ENCODE data around the gene COG8.

The COG8 gene

DNA sequence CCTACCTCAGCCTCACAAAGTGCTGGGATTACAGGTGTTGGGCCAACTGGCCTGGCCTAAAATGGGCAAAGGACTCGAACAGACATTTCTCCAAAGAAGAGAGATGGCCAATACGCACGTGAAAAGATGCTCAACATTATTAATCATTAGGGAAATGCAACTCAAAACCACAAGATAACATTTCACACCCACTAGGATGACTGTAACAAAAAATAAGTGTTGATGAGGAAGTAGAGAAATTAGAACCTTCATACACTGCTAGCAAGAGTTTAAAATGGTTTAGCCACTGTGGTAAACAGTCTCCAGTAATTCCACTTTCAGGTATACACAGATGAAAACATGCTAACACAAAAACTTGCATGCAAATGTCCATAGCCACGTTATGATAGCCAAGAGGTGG, 6.6 kb upstream of the COG8 start:
- Mint-ChIP-seq H3K27me3 (ENCODE audit: low read depth) (no peaks in the 10 kb centered on the region), H3K27ac (no peak overlapping the region), H3K4me3 (no peak overlapping the region), H3K36me3 (ENCODE audit: low read depth) (peaks cover 16% of the 10 kb centered on the region), H3K4me1 (peaks cover 6% of the 10 kb centered on the region), H3K9me3 (no peaks in the 10 kb centered on the region)
- TF ChIP-seq, protein P1, sequence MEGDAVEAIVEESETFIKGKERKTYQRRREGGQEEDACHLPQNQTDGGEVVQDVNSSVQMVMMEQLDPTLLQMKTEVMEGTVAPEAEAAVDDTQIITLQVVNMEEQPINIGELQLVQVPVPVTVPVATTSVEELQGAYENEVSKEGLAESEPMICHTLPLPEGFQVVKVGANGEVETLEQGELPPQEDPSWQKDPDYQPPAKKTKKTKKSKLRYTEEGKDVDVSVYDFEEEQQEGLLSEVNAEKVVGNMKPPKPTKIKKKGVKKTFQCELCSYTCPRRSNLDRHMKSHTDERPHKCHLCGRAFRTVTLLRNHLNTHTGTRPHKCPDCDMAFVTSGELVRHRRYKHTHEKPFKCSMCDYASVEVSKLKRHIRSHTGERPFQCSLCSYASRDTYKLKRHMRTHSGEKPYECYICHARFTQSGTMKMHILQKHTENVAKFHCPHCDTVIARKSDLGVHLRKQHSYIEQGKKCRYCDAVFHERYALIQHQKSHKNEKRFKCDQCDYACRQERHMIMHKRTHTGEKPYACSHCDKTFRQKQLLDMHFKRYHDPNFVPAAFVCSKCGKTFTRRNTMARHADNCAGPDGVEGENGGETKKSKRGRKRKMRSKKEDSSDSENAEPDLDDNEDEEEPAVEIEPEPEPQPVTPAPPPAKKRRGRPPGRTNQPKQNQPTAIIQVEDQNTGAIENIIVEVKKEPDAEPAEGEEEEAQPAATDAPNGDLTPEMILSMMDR (IDR thresholded peaks at IDR 0.05; ENCODE audit: unreplicated experiment in 3 of 3), result no peak

DNA sequence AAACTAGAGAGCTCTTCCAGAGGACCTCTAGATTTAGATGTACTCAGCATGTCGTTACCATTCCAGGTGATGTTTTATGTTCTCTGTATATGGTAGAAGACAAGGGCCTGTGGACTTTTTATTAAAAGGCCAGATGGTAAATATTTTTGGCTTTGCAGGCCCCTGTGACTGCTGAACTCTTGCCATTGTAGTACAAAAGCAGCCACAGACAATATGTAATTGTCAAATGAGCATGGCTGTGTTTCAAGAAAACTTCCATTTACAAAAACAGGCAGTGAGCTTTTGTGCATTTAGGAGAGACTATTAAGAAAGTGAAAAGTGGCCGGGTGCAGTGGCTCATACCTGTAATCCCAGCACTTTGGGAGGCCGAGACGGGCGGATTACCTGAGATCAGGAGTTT, 4.8 kb upstream of the COG8 start:
- H3K36me3 Mint-ChIP-seq (ENCODE audit: low read depth), result peaks cover 26% of the 10 kb centered on the region
- peaks cover 20% of the 10 kb centered on the region for H3K4me1 Mint-ChIP-seq
- H3K4me3 Mint-ChIP-seq, result no peak overlapping the region
- H3K27ac Mint-ChIP-seq, result no peak overlapping the region
- TF ChIP-seq, protein P1 (IDR thresholded peaks at IDR 0.05; ENCODE audit: unreplicated experiment in 3 of 3), result no peak
- H3K9me3 Mint-ChIP-seq, result no peaks in the 10 kb centered on the region
- H3K27me3 Mint-ChIP-seq (ENCODE audit: low read depth), result no peaks in the 10 kb centered on the region

DNA sequence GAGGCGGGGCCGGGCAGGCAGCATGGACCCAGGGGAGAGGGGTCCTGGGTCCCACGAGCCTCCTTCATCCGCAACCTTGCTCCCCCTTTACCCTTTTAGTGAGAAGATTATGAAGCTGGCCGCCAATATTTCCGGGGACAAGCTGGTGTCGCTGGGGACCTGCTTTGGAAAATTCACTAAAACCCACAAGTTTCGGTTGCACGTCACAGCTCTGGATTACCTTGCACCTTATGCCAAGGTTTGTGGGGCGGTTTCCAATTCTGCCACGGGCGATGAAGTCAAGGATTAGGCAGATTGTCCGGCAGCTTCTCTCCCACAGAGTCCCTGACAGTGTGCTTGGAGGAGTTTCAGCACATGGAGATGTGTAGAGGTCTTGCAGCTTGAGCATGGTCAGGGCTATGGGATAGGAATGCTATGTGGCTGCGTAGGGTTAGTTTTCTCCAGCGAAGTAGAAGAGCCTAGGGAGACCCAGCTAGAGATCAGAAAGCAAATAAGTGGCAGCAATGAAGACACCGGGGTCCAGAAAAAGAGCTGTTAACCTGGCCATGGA, 806 bp upstream of the COG8 start:
- no peaks in the 10 kb centered on the region for H3K27me3 Mint-ChIP-seq (ENCODE audit: low read depth)
- H3K9me3 Mint-ChIP-seq, result no peaks in the 10 kb centered on the region
- peaks cover 42% of the 10 kb centered on the region for H3K36me3 Mint-ChIP-seq (ENCODE audit: low read depth)
- TF ChIP-seq, protein P1 (IDR thresholded peaks at IDR 0.05; ENCODE audit: unreplicated experiment in 3 of 3), result no peak
- peak overlapping the region; percentile 16 to 93 (median 87) for H3K27ac Mint-ChIP-seq
- H3K4me1 Mint-ChIP-seq, result peaks cover 32% of the 10 kb centered on the region
- peak overlapping the region; percentile 97 to 99 (median 98) for H3K4me3 Mint-ChIP-seq

DNA sequence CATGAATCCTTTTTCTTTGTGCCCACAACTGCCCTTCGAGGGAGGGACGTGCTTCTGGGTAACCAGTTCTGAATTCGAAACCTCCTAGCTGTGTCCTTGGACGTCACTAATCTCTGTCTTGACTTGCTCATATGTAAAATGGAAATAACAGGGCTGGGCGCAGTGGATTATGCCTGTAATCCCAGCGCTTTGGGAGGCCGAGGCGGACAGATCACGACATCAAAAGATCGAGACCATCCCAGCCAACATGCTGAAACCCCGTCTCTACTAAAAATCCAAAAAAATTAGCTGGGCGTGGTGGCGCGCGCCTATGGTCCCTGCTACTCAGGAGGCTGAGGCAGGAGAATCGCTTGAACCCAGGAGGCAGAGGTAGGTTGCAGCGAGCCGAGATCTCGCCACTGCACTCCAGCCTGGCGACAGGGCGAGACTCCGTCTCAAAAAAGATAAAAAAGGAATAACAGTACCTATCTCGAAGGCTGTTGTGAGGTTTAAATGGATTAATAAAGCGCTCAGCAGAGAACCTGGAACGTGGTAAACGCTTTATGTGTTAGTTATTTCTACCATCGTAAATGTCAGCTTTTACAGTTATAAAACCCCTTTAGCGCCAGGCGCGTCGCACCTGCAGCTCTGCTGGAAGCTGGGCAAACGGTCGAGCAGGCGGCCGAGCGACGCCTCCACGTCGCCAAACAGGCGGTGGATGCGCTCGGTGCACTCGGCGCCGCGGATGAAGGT, 641 bp downstream of the COG8 start:
- peak overlapping the region; percentile 97 to 99 (median 98) for H3K4me3 Mint-ChIP-seq
- no peaks in the 10 kb centered on the region for H3K27me3 Mint-ChIP-seq (ENCODE audit: low read depth)
- H3K36me3 Mint-ChIP-seq (ENCODE audit: low read depth), result peaks cover 55% of the 10 kb centered on the region
- peak overlapping the region; percentile 87 to 93 (median 93) for H3K27ac Mint-ChIP-seq
- H3K9me3 Mint-ChIP-seq, result no peaks in the 10 kb centered on the region
- TF ChIP-seq, protein P1 (IDR thresholded peaks at IDR 0.05; ENCODE audit: unreplicated experiment in 3 of 3), result no peak
- H3K4me1 Mint-ChIP-seq, result peaks cover 32% of the 10 kb centered on the region

DNA sequence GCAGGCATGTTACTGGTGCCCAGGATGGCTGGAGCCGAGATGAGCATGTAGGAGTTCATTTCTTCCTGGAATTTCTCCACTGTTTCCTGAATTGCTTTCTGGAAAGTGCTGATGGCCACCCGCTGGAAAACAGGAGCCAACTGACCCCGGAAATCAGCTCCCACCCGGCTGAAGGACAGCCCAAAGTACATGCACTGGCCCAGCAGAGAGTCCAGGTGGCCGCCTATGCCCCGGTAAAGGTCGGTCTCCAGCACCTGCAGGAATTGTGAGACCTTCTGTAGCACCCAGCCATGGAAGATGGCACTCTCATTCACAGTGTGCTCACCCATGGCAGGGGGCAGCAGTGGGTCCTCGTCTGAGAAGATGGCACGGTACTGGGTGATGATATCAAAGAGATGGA, 4.7 kb downstream of the COG8 start:
- Mint-ChIP-seq H3K27ac (peak overlapping the region in 1 of 3 experiments; percentile 38), H3K9me3 (no peaks in the 10 kb centered on the region), H3K27me3 (ENCODE audit: low read depth) (no peaks in the 10 kb centered on the region), H3K4me1 (peaks cover 22% of the 10 kb centered on the region), H3K4me3 (peak overlapping the region in 1 of 3 experiments; percentile 45), H3K36me3 (ENCODE audit: low read depth) (peaks cover 53% of the 10 kb centered on the region)
- TF ChIP-seq, protein P1 (IDR thresholded peaks at IDR 0.05; ENCODE audit: unreplicated experiment in 3 of 3), result no peak
